Activated B cell treated with CpG ODN at 0.5 μM for 24 hours (primary cell): ENCODE data around the gene RAD18. TPM values are rescaled to one million over a fixed set of nuclear protein-coding genes. Genes with fewer than 3 reads are reported as not detected.
A peak's percentile ranks its signal among the peaks of the same experiment; 100 is the strongest.

Experiments used
- ATAC-seq: fragments of 200-7000 bp; cut with Tn5 transposase; one replicate; pipeline ENCODE4 v1.10.0; 2021; ENCODE audit warnings: low read depth, mild to moderate bottlenecking, moderate library complexity
- CTCF ChIA-PET: fragments of 350-600 bp; sonication (Branson Sonifier 250); formaldehyde crosslinking; loops from one replicate; lab custom pipeline; 2021; ENCODE audit warnings: antibody characterized with exemption; lab: Charles Lee
- POLR2A ChIA-PET: fragments of 350-600 bp; sonication (Branson Sonifier 250); formaldehyde crosslinking; loops from one replicate; lab custom pipeline; 2021; ENCODE audit warnings: antibody characterized with exemption; lab: Charles Lee
- DNase-seq: peaks from one replicate; pipeline ENCODE4 v3.0.0; 2022
- H3K27ac Mint-ChIP-seq: one replicate; pipeline ENCODE4 v1.8.0; 2020; ENCODE audit warnings: mixed read lengths
- H3K27me3 Mint-ChIP-seq: one replicate; pipeline ENCODE4 v1.8.0; 2021; ENCODE audit warnings: mixed read lengths
- H3K36me3 Mint-ChIP-seq: one replicate; pipeline ENCODE4 v1.8.0; 2021; ENCODE audit warnings: low read depth, mixed read lengths
- H3K4me1 Mint-ChIP-seq: one replicate; pipeline ENCODE4 v1.8.0; 2021; ENCODE audit warnings: mixed read lengths
- H3K4me3 Mint-ChIP-seq: one replicate; pipeline ENCODE4 v1.8.0; 2020; ENCODE audit warnings: mild to moderate bottlenecking, mixed read lengths
- H3K9me3 Mint-ChIP-seq: one replicate; pipeline ENCODE4 v1.8.0; 2020; ENCODE audit warnings: mixed read lengths
- intact Hi-C: fragments of 100-400 bp; cut with micrococcal nuclease; formaldehyde crosslinking; loops from one replicate; pipeline ENCODE4 v1.15.1; 2024
- total RNA-seq: library from RNA; stranded (reverse); gene quantifications from 2 replicates; pipeline ENCODE4 v1.2.3, GENCODE V29; 2022
- TF ChIP-seq, protein P1 (sequence below): fragments of 200-600 bp; IDR thresholded peaks from one replicate; pipeline ENCODE4 v1.8.0; 2022; ENCODE audit warnings: antibody characterized with exemption, mild to moderate bottlenecking

Gene RAD18
- total RNA-seq, 1 donor from 2014 or later = 21.6 TPM

DNA sequence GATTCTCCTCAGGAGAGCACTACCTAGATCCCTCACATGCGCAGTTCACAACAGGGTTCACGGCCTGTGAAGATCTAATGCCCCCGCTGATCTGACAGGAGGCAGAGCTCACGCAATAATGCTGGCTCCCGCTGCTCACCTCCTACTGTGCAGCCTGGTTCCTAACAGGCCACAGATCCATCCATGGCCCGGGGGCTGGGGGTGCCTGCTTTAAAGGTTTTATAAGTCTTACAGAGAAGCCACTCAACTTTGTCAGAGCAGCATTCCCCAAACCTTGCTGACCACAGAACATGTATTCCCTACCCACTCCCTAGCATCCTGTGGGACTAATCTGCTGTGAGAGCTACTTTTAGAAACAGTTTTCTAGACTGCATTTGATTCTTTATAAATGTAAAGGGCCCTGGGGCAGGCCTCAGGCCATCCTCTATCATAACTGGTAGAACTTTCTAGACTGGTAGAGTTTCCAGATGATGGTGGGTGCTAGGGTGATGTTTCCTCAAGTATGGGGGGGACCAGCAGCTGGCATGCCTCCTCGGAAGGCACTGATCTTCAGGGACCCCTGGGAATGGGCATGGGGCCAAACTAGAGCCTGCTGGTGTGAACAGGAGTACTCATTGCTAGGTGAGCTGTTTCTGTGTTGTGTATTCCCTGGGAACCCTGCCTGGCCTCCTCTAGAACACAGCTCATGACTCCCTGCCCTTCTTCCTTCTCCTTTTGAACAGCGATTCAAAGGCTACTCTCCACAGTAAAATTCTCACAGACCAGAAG lies 25.7 kb upstream of the RAD18 start:
- TF ChIP-seq, protein P1, sequence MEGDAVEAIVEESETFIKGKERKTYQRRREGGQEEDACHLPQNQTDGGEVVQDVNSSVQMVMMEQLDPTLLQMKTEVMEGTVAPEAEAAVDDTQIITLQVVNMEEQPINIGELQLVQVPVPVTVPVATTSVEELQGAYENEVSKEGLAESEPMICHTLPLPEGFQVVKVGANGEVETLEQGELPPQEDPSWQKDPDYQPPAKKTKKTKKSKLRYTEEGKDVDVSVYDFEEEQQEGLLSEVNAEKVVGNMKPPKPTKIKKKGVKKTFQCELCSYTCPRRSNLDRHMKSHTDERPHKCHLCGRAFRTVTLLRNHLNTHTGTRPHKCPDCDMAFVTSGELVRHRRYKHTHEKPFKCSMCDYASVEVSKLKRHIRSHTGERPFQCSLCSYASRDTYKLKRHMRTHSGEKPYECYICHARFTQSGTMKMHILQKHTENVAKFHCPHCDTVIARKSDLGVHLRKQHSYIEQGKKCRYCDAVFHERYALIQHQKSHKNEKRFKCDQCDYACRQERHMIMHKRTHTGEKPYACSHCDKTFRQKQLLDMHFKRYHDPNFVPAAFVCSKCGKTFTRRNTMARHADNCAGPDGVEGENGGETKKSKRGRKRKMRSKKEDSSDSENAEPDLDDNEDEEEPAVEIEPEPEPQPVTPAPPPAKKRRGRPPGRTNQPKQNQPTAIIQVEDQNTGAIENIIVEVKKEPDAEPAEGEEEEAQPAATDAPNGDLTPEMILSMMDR = no peak
- DNase-seq (no peak), ATAC-seq (no peak)
- H3K4me1 Mint-ChIP-seq = peaks cover 5% of the 10 kb centered on the region
- H3K4me3 Mint-ChIP-seq = no peak overlapping the region
- H3K9me3 Mint-ChIP-seq = no peaks in the 10 kb centered on the region
- POLR2A ChIA-PET = no interaction called here
- intact Hi-C loops = loop anchor here (1.0 kb wide), 1 partner anchor 313 kb away; no protein-coding TSS in a partner anchor
- no peak overlapping the region for H3K27ac Mint-ChIP-seq
- no peaks in the 10 kb centered on the region for H3K36me3 Mint-ChIP-seq
- CTCF ChIA-PET = interaction anchor here (1.8 kb wide), 1 partner anchor 313 kb away, joined by 16 read pairs; no protein-coding TSS in a partner anchor
- H3K27me3 Mint-ChIP-seq = peaks cover 2% of the 10 kb centered on the region

DNA sequence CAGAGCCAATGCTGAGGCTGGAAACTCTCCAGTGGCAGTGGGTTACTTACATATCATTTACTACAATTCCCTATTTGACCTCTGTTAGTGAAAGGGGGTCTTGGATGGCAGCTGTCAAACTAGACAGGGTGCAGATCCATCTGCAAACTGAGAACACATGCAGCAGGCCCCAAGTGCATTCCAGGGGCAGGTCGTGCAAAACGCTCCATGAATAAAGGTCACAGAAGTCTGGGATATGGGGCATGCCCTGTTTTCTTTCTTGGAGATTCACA lies 25.0 kb upstream of the RAD18 start:
- POLR2A ChIA-PET = no interaction called here
- TF ChIP-seq, protein P1 = no peak
- DNase-seq (no peak), ATAC-seq (no peak)
- intact Hi-C loops = loop anchor here (1.0 kb wide), 1 partner anchor 314 kb away; no protein-coding TSS in a partner anchor
- H3K27ac Mint-ChIP-seq = no peak overlapping the region
- H3K36me3 Mint-ChIP-seq = no peaks in the 10 kb centered on the region
- H3K9me3 Mint-ChIP-seq = no peaks in the 10 kb centered on the region
- H3K4me3 Mint-ChIP-seq = no peak overlapping the region
- peaks cover 2% of the 10 kb centered on the region for H3K27me3 Mint-ChIP-seq
- H3K4me1 Mint-ChIP-seq = peaks cover 5% of the 10 kb centered on the region
- CTCF ChIA-PET = interaction anchor here (1.0 to 1.8 kb wide), 3 partner anchors 17 to 315 kb away, joined by 4 to 16 read pairs (median 4); no protein-coding TSS in a partner anchor

DNA sequence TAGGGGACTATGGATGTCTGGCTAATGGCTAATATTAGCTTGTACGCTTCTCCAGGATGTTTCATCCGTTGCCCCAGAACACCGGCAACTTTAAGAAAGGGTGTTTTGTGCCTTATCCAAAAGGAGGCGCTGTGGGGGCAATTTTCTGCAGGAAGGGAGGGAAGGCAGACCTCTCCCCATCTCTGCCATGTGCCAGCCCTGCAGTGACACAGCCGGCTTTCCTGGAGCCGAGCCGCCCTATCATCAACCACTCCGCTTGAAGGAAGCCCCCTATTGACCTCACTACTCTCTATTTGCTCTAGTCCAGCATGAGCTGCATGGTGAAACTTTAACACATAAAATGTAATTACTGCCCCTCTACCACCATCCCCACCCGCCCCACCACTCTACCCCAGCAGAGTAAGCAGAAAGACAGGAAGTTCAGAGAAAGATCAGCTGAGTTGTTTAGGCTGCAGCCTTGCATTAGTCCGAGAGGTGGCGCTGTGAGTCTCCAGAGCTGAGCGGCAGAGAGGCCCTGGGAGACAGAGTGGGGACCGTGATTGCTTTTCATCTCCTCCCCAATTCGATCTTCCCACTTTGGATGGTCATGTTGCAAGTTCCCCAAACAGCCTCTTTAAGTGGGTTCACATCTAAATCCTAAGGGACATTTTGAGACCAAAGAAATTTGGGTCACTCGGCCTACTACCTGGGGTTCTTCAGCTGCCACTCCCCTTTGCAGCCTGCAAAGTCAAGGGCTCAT lies 24.5 kb upstream of the RAD18 start:
- CTCF ChIA-PET = interaction anchor here (1.0 to 1.8 kb wide), 4 partner anchors 16 to 316 kb away, joined by 3 to 16 read pairs (median 4); no protein-coding TSS in a partner anchor
- POLR2A ChIA-PET = no interaction called here
- Mint-ChIP-seq H3K27ac (no peak overlapping the region), H3K27me3 (peaks cover 2% of the 10 kb centered on the region), H3K4me3 (peak overlapping the region; percentile 58), H3K9me3 (no peaks in the 10 kb centered on the region), H3K36me3 (no peaks in the 10 kb centered on the region), H3K4me1 (peaks cover 5% of the 10 kb centered on the region)
- TF ChIP-seq, protein P1 = no peak
- DNase-seq (no peak), ATAC-seq (peak; percentile 83)
- intact Hi-C loops = loop anchor here (1.0 kb wide), 1 partner anchor 314 kb away; no protein-coding TSS in a partner anchor

DNA sequence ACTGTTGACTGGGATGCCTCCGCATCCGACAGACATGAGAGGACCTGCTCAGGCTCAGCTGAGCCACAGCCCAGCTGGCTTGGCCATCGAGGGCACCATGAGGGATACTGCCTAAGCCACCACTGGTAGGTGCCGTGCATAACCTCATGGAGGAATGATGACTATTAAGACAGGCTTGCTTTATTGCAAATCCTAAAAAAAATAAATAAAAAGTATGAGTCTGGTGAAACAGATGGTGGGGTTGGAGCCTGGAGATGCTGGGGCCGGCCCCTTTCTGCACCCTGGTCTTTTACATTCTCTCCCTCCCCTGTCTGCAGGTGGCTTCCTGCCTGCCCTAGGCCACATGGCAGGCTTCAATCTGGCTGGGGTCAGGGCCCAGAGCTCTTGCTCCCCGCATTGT lies 24.0 kb upstream of the RAD18 start:
- CTCF ChIA-PET = interaction anchor here (1.0 to 1.8 kb wide), 4 partner anchors 16 to 316 kb away, joined by 3 to 16 read pairs (median 4); no protein-coding TSS in a partner anchor
- Mint-ChIP-seq H3K4me1 (peaks cover 5% of the 10 kb centered on the region), H3K4me3 (no peak overlapping the region), H3K27ac (no peak overlapping the region), H3K36me3 (no peaks in the 10 kb centered on the region), H3K9me3 (no peaks in the 10 kb centered on the region), H3K27me3 (peaks cover 2% of the 10 kb centered on the region)
- TF ChIP-seq, protein P1 = no peak
- no peak for DNase-seq
- POLR2A ChIA-PET = no interaction called here
- intact Hi-C loops = no loop called here
- ATAC-seq = no peak

DNA sequence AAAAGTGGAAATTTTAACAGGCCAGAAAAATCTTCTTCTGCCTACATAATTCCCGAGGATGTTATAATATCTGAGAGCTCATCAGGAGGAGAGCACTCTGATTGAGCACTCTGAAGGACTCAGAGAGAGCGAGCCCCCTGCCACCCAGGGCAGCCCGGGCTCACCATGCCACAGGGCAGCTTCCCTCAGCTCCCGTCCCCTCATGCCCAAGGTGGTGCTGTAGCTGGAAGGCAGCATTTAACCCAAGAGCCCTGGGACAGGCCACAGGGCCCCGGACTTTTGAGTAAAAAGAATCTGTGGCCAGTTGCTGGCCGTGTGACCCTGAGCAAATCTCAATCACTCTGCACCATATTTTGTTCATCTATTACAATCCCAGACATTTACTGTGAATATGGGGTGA lies 23.5 kb upstream of the RAD18 start:
- H3K4me1 Mint-ChIP-seq = peaks cover 5% of the 10 kb centered on the region
- DNase-seq (no peak), ATAC-seq (no peak)
- no peak overlapping the region for H3K4me3 Mint-ChIP-seq
- peaks cover 2% of the 10 kb centered on the region for H3K27me3 Mint-ChIP-seq
- H3K27ac Mint-ChIP-seq = no peak overlapping the region
- CTCF ChIA-PET = interaction anchor here (1.4 to 1.8 kb wide), 2 partner anchors 15 to 315 kb away, joined by 4 to 16 read pairs; no protein-coding TSS in a partner anchor
- TF ChIP-seq, protein P1 = no peak
- no peaks in the 10 kb centered on the region for H3K36me3 Mint-ChIP-seq
- intact Hi-C loops = no loop called here
- POLR2A ChIA-PET = no interaction called here
- H3K9me3 Mint-ChIP-seq = no peaks in the 10 kb centered on the region
